ENCODE data around the gene KLK7. TPM values are rescaled to one million over a fixed set of nuclear protein-coding genes. Genes with fewer than 3 reads are reported as not detected.
A peak's percentile ranks its signal among the peaks of the same experiment; 100 is the strongest.

Gene KLK7
- total RNA-seq, result not detected in 2 replicates

- DNase-seq (ENCODE audit: low read depth, low spot score), result no peak
These were observed at the start of gene KLK7 for GRCh38 chr19:50983625-50984292. TSS of gene KLK7 (minus strand) at chr19:50983917. CDS start at chr19:50982399, 1,518 bp downstream.

DNA sequence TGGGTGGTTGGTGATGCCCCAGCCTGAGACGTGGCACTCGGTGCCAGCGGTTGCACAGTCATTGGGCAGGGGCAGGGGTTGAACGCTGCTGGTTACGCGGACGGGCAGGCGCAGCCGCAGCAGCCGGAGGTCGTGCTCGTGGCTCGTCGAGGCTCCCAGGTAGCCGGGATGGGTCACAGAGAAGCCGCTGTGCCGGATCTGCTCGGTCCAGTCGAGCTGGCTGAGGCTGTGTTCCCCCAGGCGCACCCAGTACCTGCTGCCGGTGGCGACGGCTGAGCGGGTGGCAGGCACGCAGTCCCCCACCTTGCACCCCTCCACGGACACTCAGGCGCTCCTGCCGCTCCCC, 48.1 kb upstream of the KLK7 start:
- no peak for DNase-seq (ENCODE audit: low read depth, low spot score)

GRCh38 chr19:51031220-51031879, 47.6 kb upstream of the KLK7 start:
- no peak for DNase-seq (ENCODE audit: low read depth, low spot score)

GRCh38 chr19:51030631-51031030, 46.9 kb upstream of the KLK7 start:
- no peak for DNase-seq (ENCODE audit: low read depth, low spot score)

DNA sequence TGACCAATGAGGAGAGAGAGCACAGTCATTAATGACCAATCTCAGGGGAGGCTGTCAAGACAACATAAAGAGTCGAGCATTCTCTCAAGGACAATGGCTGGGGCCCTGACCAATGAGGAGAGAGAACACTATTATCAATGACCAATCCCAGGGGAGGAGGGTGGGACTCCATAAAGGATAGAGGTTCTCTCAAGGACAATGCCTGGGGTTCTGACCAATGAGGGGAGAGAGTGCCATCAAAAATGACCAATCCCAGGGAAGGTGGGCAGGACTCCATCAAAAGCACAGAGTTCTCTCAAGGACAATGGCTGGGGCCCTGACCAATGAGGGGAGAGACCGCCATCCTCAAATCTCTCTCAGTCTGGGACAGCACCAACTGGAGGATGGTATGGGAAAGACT, 46.0 kb upstream of the KLK7 start:
- no peak for DNase-seq (ENCODE audit: low read depth, low spot score)

- no peak for DNase-seq (ENCODE audit: low read depth, low spot score)
These were observed 44.2 kb upstream of the KLK7 start for GRCh38 chr19:51027873-51028272.

DNA sequence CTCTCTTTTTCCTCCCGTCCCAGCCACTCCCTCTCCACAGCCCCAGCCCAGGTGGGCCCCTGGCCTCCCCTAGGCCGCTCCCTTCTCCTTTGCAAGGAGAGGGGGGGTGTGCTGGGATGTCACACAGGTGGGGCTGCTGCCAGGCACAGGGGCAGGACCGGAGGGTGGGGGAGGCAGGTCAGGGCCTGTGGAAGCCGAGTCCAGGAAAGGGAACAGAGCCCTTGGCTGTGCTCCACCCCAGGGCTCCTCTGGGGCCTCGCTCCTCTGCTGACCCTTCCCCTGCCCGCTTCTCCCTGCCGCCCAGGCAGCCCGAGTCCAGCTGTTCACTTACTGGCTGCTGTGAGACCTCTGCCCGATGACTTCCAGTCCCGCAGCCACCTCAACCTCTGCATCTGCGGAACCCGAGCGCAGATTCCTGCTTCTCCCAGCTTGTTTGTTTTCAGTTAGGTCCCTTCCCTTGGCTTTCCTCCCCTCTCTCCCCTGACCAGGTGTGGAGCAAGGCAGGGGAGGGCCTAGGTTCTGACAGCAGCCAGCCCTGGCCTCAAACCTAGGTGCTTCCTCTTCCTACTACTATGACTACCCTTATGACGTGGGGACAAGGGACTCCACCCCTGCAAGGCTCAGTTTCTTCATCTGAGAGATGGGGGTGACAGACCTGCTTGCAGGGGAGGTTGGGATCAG, 43.5 kb upstream of the KLK7 start:
- no peak for DNase-seq (ENCODE audit: low read depth, low spot score)

DNA sequence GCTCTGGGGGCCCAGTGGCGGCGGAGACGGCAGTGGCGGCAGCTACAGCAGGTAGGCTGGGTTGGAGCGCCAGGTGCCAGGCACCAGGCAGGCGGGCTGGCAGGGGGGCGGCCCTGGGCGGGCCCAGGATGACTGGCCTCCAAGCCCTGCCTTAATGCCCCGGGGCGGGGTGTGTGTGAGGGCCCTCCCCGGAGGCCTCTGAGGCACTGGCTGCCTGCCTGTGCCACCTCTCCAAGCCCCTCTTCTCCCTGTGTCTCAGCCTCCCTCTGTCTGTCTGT, 42.8 kb upstream of the KLK7 start, which contains the start of gene KLK11:
KLK11 (minus strand) TSS at position 63 of the 278 bp plus-strand sequence. CDS start 985 bp downstream, outside the sequence.
- no peak for DNase-seq (ENCODE audit: low read depth, low spot score)

DNA sequence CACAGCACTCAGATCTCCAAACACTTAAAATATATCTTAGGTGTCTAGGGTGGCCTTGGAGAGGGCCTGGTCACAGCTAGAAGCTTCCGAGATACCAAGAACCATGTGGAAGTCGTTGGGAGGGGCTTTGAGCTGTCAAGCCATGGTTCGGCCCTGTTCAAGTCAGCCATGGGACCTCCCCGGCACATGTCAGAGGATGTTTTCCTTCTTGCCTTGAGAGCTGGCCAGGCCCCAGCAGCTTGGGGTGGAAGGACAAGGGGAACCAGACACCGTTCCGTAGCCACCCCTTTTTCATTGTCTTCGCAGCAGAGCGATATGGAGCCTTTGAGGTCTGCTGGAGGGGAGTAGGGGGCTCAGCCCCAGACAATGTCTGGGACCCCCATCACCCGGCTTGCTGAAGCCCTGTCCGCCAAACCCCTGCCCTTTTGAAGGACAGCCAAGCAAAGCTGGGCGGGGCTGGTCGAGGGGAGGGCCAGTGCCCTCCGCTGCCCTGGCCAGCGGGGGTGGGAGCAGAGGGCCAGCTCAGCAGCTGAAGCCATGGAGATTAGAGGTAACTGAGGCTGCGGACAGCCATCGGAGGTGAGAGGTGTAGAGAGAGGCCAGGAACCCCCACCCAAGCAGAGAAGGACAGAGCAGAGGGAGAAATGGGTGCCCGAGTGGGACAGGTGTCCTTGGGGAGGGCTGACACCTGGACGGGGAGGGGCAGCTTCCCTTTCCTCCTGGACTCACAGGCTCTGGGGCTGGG, 42.3 kb upstream of the KLK7 start:
- no peak for DNase-seq (ENCODE audit: low read depth, low spot score)

DNA sequence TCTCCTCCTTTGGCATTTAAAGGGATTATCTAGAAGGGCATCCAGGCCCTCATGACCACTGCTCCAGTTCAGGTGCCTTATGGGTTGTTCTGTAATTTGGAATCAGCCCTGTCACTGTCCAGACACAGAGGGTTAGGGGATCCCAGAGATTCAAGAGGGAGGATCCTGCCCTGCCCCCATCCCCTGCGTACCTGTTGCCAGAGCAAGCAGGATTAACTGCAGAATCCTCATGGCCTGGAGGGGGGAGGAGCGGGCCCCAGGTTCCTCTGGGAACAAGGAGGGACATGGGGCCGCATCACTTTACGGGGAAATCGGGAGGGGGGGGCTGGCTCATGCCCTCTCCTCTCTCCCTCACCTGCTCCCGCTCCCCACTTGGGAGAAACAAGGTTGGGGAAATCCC, 41.7 kb upstream of the KLK7 start:
- DNase-seq (ENCODE audit: low read depth, low spot score), result no peak

- no peak for DNase-seq (ENCODE audit: low read depth, low spot score)
These were observed 41.2 kb upstream of the KLK7 start for GRCh38 chr19:51024924-51025323.

- no peak for DNase-seq (ENCODE audit: low read depth, low spot score)
These were observed 40.2 kb upstream of the KLK7 start for GRCh38 chr19:51023946-51024345.

- no peak for DNase-seq (ENCODE audit: low read depth, low spot score)
These were observed 38.8 kb upstream of the KLK7 start for GRCh38 chr19:51022526-51022925.

- peak; percentile 11 for DNase-seq (ENCODE audit: low read depth, low spot score)
These were observed 37.4 kb upstream of the KLK7 start for GRCh38 chr19:51020988-51021651.

- no peak for DNase-seq (ENCODE audit: low read depth, low spot score)
These were observed 35.8 kb upstream of the KLK7 start, which contains the start of gene KLK10 for GRCh38 chr19:51019544-51019925. TSS of gene KLK10 (minus strand) at chr19:51019709. CDS start at chr19:51019130, 579 bp downstream.

- no peak for DNase-seq (ENCODE audit: low read depth, low spot score)
These were observed 35.2 kb upstream of the KLK7 start for GRCh38 chr19:51018745-51019543.

DNA sequence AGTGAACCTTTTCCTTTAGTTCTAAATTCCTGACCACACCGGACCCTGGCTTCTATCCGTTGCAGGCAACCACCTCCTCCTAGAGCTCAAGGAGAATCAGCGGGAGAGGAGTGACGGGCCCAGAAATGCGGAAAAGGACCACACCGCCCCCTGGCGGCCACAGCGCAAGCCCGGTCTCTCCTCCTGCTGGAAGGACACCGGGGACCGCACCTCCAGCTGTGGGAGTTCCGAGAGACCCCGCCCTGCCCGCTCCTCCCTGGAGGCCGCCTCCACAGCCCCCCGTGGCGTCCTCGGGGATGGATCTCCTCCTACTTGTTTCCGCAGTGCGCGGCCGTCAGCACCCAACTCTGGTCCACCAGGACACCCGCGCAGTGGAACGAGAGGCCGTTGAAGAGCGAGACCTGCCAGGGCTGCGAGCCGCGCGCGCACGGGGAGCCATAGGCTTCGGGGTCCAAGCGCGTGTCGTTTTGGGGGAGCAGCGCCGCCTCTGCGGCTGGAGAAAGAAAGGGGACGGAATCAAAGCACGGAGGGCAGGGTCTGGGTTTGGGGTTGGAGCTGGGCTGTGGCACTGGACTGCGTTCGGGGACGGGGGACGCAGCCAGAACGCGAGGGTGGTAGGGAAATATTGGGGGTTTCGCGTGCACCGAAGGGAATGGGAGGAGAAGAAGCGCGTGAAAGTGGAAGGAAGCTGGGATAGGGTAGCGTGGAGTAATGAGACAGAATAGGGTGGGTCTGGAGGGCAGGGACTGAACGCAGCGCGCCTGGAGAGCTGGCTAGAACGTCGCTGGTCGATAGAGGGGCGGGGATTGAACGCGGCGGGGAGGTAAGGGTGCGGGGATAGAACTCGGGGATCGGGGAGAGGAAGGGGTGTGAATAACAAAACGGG, 33.3 kb upstream of the KLK7 start:
- no peak for DNase-seq (ENCODE audit: low read depth, low spot score)

DNA sequence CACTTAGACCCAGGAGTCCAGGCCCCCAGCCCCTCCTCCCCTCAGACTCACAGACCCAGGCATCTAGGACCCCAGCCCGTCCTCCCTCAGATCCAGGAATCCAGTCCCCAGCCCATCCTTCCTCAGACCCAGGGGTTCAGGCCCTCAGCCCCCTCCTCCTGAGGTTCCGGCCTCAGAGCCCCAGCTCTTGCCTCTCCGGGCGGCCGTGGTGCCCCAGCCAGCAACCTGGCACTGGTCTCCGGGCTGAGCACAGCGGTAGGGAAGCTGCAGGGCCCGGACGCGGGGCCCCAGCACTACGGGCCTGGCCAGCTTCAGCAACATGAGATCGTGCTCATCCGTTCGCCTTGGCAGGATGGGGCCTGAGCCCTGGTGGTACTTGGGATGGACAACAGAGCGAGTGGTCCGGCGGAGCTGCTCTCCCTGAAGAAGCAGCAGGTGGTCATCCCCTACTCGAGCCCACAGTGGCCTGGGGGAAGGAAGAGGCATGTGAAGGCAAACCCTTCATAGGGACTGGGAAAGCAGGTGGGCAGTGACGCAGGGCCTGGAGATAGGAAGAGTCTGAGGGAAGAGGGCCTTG, 32.1 kb upstream of the KLK7 start:
- DNase-seq (ENCODE audit: low read depth, low spot score), result no peak

DNA sequence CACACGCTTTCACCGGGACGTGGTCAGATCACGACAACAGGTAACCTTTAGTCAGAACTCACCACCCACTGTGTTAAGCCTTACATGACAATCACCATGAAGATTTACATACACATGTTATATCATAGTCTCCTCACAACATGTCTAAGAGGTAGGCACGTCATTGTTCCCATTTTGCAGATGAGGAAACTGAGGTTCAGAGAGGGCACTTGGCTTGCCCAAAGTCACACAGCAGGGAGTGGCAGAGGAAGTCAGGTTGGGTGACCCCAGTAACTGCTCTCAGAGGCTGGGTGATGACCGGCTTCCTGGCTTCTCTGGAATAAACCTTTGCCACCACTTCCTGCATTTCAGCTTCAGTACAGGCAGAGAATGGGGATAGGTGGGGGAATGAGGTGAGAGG, 30.5 kb upstream of the KLK7 start:
- no peak for DNase-seq (ENCODE audit: low read depth, low spot score)
